Camera-type eye (tissue), 1 donor: ENCODE results near the gene FUNDC1. TPM values are rescaled to one million over a fixed set of nuclear protein-coding genes. Genes with fewer than 3 reads are reported as not detected.

Source experiments
- total RNA-seq: library from RNA; depleted of rRNA; stranded (reverse); fragments of >200 nt; gene quantifications from one replicate; pipeline ENCODE4 v1.2.3, GENCODE V29; 2014

Gene FUNDC1
- total RNA-seq: 16.8 TPM

GRCh38 chrX:44542567-44543325 lies at the start of gene FUNDC1:
Gene FUNDC1 (minus strand): TSS chrX:44542859. CDS start chrX:44542832, 27 bp downstream.

Other genes with a start within 250 kb of the FUNDC1 start
- 4.4 TPM for gene EFHC2, start 199.2 kb downstream of the FUNDC1 start, total RNA-seq